ENCODE data around the gene TMEM150B. TPM values are rescaled to one million over a fixed set of nuclear protein-coding genes. Genes with fewer than 3 reads are reported as not detected.

TMEM150B gene
- total RNA-seq, 4 donors from 2014 or later = 2.6 TPM; not detected in 3

GRCh38 chr19:55341595-55342531, 16.7 kb upstream of the TMEM150B start:
- intact Hi-C loops (cut with DNase I; ENCODE audit: low total_unique reads) = no loop called here
- H3K4me1 ChIP-seq = peaks cover 0 to 11% of the 10 kb centered on the region in 2 donors

GRCh38 chr19:55341171-55341588, 16.0 kb upstream of the TMEM150B start:
- TF ChIP-seq POLR2A (IDR thresholded peaks at IDR 0.05) (no peak), CTCF (IDR thresholded peaks at IDR 0.05) (no peak)
- no peaks in the 10 kb centered on the region for H3K27me3 ChIP-seq
- H3K9me3 ChIP-seq = no peaks in the 10 kb centered on the region
- peak; percentile 71 to 72 for DNase-seq
- intact Hi-C loops (cut with DNase I; ENCODE audit: low total_unique reads) = no loop called here
- peaks cover 0 to 11% of the 10 kb centered on the region in 2 donors for H3K4me1 ChIP-seq
- peak overlapping the region; percentile 32 to 94 for H3K27ac ChIP-seq
- H3K4me3 ChIP-seq = peak overlapping the region; percentile 78 to 80
- no peaks in the 10 kb centered on the region for H3K36me3 ChIP-seq

More at GRCh38 chr19:55341595-55342531, 16.7 kb upstream of the TMEM150B start:
- Histone ChIP-seq H3K27me3 (no peaks in the 10 kb centered on the region), H3K36me3 (no peaks in the 10 kb centered on the region), H3K27ac (no peak overlapping the region), H3K9me3 (no peaks in the 10 kb centered on the region), H3K4me3 (no peak overlapping the region)
- no peak for DNase-seq
- TF ChIP-seq POLR2A (IDR thresholded peaks at IDR 0.05) (no peak), CTCF (IDR thresholded peaks at IDR 0.05) (no peak)

DNA sequence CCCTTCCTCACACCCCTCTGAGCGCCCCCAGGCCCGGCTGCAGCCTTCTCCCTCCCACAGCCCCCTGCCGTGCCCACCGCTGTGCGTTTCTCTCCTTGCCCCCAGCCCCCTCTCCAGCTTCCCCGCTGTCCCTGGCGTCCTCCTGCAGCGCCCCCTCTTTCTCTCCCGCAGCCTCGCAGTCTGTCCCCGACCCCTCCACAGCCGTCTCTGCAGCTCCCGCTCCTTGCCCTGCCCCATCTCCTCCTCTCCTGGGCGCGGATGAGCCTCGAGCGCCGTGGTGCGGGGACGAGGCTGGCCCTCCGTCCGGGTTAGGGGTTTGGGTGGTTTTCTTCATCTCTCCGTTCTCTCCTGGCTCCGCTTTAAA, 15.6 kb upstream of the TMEM150B start:
- intact Hi-C loops (cut with DNase I; ENCODE audit: low total_unique reads) = no loop called here
- no peak for DNase-seq
- TF ChIP-seq CTCF (IDR thresholded peaks at IDR 0.05) (no peak), POLR2A (IDR thresholded peaks at IDR 0.05) (no peak)

DNA sequence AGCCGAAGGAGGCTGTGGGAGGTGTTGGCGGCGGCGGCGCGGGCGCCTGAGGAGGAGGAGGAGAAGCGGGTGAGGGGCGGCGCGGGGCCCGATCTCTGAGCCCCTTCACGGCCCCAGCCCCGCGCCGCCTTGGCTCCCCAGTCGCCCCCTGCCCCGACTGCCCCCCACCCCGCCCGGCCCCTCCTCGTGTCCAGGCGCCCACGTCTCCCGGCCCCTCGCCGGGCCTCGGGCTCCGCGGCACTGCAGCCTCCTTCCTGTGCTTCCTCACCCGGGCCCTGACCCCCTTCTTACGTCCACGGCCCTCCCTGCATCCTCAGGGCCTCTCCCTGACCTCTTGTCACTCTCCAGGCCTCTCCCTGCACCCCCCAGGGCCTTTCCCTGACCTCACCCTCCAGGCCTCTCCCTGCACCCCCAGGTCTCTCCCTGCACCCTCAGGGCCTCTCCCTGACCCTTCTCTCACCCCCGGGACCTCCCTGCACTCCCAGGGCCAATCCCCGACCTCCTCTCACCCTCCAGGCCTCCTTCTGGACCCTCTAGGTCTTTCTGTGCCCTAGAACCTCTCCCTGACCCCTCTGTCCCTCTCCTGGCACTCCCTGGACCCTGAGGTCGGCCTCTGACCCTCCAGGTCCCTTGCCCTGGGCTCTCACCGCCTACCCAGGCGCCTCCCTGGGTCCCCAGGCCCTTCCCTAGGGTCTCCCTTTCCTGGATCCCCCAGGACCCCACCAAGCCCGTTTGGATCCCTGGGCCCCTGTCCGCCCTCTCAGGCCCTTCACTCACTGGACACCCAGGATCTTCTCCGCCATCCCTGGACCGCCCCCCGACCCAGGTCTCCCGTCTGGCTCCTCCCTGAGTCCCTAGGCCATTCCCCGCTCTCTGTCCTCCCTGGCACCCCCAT, 15.0 kb upstream of the TMEM150B start:
- H3K36me3 ChIP-seq = no peaks in the 10 kb centered on the region
- no peak for DNase-seq
- peak overlapping the region; percentile 78 to 80 for H3K4me3 ChIP-seq
- peaks cover 0 to 11% of the 10 kb centered on the region in 2 donors for H3K4me1 ChIP-seq
- intact Hi-C loops (cut with DNase I; ENCODE audit: low total_unique reads) = no loop called here
- no peaks in the 10 kb centered on the region for H3K27me3 ChIP-seq
- no peaks in the 10 kb centered on the region for H3K9me3 ChIP-seq
- no peak for TF ChIP-seq POLR2A (IDR thresholded peaks at IDR 0.05)
- TF ChIP-seq CTCF (IDR thresholded peaks at IDR 0.05) = no peak
- H3K27ac ChIP-seq = peak overlapping the region; percentile 90 to 94

More for the DNA sequence above, 15.6 kb upstream of the TMEM150B start:
- no peaks in the 10 kb centered on the region for H3K27me3 ChIP-seq
- peaks cover 0 to 11% of the 10 kb centered on the region in 2 donors for H3K4me1 ChIP-seq
- peak overlapping the region; percentile 32 to 94 for H3K27ac ChIP-seq
- H3K9me3 ChIP-seq = no peaks in the 10 kb centered on the region
- peak overlapping the region; percentile 78 to 80 for H3K4me3 ChIP-seq
- no peaks in the 10 kb centered on the region for H3K36me3 ChIP-seq

Data from uterus (tissue), 4 donors.